Stimulated activated CD8-positive, alpha-beta memory T cell treated with anti-CD3 and anti-CD28 coated beads, Interleukin-4, amount 100 ng/mL, for 1 hour (primary cell): ENCODE measurements around the gene COL21A1.
"Not testable (repeated sequence)": the region's sequence is repeated elsewhere in the genome, so short reads cannot be mapped to it uniquely, and the experiment has no call there.

Experiments
- DNase-seq, 2 donors: peaks; one replicate each; pipeline ENCODE4 v3.0.0-alpha.2; 2020; ENCODE audit warnings: low read depth in 2 of 2, low spot score in 1 of 2

COL21A1 gene

GRCh38 chr6:56246881-56247653 is at the start of gene COL21A1:
Gene COL21A1 (minus strand): TSS chr6:56247580. CDS start chr6:56182618, 64,962 bp downstream.
- DNase-seq = no peak

GRCh38 chr6:56293781-56294180 is 46.4 kb upstream of the COL21A1 start:
- DNase-seq = no peak

DNA sequence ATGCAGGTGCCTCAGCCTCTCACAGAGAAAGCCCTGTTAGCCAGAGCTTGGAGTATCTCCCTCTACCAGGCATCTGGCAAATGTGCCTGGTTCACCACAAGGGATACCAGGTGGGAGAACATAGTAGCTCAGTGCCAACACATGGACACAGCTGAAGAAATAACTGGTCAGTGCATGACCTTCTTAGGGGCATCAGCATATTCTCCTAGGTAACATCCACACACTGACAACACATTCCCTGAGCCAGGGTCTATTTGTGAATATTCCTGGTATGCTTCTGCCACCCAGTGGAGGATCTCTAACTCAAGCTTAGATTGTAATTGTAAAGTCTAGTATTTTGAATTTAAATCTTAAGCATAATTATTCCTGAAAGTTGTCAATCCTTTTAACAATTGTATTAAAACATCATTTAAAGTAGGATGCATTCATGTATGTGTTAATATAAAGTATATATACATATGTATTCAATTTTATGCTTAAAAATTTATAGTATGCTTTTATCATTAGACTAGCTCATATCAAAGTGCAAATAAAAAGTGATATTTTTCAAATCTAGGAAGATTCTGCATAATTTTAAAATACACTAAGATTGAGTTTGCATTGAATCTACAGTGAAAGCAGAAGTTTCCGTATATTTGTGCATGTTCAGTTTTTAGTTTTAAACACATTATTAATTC is 45.3 kb upstream of the COL21A1 start:
- no peak for DNase-seq

GRCh38 chr6:56291302-56291917 is 44.0 kb upstream of the COL21A1 start:
- DNase-seq = no peak

- DNase-seq = no peak
Measured at GRCh38 chr6:56289721-56290120, 42.3 kb upstream of the COL21A1 start.

DNA sequence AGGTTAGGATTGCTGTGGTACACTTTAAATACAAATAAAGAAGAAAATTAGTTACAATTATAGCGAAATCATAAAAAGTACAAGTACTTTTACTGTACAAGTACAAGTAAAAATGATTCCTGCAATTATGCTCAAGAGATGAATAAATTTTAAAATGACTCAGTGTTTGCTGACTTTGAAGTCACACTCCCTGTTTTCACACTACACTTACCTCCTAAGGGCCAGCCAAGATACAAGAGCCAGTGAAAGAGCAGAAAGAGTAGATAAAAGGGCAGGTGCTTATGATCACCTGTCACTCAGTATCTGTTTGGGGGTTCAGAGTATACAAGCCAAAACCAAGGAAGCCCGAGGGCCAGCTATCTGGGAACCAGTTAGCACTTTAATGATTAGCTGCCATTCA is 41.0 kb upstream of the COL21A1 start:
- no peak for DNase-seq

GRCh38 chr6:56282391-56282790 is 35.0 kb upstream of the COL21A1 start:
- DNase-seq = no peak

- DNase-seq = no peak
Measured at GRCh38 chr6:56280126-56280525, 32.7 kb upstream of the COL21A1 start.

DNA sequence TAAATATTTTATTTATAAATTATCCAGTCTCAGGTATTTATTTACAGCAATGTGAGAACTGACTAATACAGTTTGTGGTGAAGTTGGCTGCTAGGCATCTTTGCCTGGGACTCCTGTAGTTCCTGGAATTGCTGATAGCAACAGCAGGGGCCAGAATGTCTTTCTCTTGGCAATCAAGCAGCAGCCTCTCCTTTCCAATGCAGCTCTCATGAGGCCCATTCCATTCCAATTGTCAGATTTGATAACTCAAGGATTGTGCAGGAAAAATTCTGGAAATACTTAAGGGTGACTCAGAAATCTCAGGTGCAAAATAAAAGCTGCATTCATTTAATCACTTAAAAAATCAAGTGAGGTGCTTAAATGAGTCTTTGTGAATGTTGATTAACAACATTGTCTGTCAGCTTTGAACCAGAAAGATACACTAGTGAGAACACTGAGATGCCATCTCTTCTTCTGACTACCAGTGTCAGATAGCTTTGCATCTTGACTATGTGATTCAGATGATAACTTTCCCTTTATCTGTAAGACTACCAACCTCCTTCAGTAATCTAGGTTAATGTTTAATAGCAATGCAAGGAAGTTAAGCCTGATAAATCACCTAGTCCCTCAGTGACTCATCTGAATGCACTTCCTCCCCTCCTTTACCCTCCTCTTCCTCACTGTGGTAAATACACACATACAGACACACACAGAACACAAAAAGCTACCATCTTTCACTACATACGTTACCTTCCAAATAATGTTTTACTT is 32.1 kb upstream of the COL21A1 start:
- DNase-seq = no peak

DNA sequence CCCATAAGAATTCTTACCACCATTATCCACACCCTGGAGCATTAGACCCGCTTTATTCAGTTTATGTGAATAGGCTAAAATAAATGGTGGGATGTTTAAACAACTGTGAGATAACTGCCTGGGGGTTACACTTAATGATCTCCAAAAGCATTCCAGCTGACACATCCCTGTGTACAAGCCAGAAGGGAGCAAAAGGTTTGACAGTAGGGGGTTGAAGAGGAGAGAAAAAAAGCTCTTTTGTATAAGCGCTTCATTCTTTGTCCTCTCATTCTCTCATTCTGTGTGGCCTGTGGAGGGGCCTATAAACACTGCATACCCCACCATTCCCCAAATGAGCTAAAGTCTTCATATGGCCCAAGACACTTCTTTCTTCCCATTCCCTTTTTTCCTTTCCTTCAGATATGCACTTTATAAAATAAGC is 30.8 kb upstream of the COL21A1 start:
- DNase-seq = no peak

DNA sequence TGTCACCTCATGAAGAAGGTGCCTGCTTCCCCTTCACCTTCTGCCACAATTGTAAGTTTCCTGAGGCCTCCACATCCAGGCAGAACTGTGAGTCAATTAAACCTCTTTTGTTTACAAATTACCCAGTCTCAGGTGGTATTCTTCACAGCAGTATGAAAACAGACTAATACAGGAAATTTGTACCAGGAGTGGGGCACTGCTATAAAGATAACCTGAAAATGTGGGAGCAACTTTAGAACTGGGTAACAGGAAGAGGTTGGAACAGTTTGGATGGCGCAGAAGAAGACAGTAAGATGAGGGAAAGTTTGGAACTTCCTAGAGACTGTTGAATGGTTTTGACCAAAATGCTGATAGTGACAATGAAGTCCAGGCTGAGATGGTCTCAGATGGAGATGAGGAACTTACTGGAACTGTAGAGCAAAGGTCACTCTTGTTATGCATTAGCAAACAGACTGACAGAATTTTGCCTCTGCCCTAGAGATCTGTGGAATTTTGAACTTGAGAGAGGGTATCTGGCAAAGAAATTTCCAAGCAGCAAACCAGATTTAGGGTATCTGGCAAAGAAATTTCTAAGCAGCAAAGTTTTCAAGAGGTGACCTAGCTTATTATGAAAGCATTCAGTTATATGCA is 23.5 kb upstream of the COL21A1 start:
- no peak for DNase-seq

DNA sequence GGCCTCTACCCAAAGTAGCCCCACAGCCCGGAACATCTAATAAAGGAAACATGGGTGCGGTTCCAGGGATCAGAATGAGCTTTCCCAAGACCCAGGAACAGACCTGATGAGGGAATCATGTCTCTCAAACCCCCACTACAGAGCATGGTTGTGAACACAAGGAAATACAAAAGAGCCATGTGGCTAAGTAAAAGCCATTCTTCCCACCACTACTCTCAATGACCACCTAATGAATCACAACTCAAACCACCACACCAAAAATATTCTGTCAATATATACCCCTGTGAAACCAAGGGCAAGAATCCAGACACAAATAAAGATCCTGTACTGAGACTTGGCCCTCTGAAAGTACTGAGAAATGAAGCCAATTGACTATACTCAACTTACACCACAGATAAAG is 20.9 kb upstream of the COL21A1 start:
- no peak for DNase-seq

DNA sequence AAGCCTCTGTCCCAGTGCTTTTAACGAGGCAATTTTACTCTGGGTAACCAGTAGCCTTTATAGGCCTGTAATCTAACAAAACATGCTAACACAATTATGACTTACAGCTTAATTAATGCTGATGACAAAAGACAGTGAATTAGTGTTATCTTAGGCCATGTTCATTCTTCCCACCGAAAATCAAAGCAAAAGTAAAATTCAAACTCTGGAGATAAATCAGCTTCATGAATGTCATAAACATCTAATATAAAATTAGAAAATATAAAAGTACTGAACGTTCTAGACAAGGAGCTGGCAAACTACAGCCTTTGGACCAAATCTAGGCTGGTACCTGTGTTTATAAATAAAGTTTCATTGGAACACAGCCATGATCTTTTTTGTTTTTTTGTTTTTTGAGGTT is 18.6 kb upstream of the COL21A1 start:
- no peak for DNase-seq

GRCh38 chr6:56263596-56264315 is 16.4 kb upstream of the COL21A1 start:
- DNase-seq = no peak

DNA sequence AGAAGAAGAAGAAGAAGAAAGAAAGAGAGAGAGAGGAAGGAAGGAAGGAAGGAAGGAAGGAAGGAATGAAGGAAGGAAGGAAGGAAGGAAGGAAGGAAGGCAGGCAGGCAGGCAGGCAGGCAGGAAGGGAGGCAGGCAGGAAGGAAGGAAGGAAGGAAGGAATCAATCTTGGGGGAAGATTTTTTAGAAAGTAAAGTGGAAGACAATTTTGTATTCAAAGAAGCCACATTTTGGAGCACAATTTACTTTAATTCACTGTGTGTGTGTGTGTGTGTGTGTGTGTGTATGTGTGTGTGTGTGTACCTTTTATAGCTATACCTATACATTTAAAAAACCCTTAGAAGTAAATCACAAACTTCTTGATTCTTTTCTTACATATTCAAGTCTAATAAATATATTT is 13.2 kb upstream of the COL21A1 start:
- not testable (repeated sequence) for DNase-seq

- no peak for DNase-seq
Measured at GRCh38 chr6:56259234-56260077, 12.1 kb upstream of the COL21A1 start.

- no peak for DNase-seq
Measured at GRCh38 chr6:56255349-56255748, 8.0 kb upstream of the COL21A1 start.

GRCh38 chr6:56250266-56250665 is 2.9 kb upstream of the COL21A1 start:
- DNase-seq = no peak

GRCh38 chr6:56247654-56248122 is 308 bp upstream of the COL21A1 start:
- DNase-seq = no peak

DNA sequence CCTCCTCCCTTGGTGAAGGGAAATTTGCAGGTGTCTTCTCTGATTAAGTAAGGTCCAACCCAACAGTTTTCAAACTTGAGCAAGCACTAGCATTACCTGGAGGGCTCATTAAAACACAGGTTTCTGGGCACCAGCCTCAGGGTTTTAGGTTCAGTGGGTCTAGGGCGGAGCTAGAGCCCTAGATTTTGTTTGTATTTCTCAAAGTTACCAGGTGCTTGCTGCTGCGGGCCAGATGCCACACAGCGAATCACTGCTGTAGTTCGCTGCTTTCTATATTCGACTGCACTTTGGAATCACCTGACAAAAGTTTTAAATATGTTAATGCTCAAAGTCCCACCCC is 869 bp downstream of the COL21A1 start:
- no peak for DNase-seq
